Gastrocnemius medialis (tissue), 4 donors: ENCODE measurements around the gene SMARCB1.

Experiments
- CTCF ChIP-seq, 5 experiments: fragments of 450-650 bp in 3 of 5; fragments of 200-600 bp in 2 of 5; sonication (generic) in 2 of 5; IDR thresholded peaks in 4 of 5; conservative IDR thresholded peaks in 1 of 5; 1 replicate in 4 of 5; 2 replicates in 1 of 5; pipeline ENCODE4 v1.5.1; 2016 to 2019; ENCODE audit warnings: antibody characterized with exemption in 5 of 5, mild to moderate bottlenecking in 3 of 5, moderate library complexity in 3 of 5
- POLR2A ChIP-seq, 2 donors: fragments of 450-650 bp; IDR thresholded peaks; one replicate each; pipeline ENCODE4 v1.6.1; 2017; ENCODE audit warnings: antibody characterized with exemption in 2 of 2, mild to moderate bottlenecking in 2 of 2, moderate library complexity in 2 of 2

GRCh38 chr22:23818541-23818940, 31.8 kb downstream of the SMARCB1 start:
- TF ChIP-seq CTCF (IDR thresholded peaks at IDR 0.05 in 4 of 5, conservative IDR thresholded peaks at IDR 0.05 in 1 of 5) = no peak
- no peak for TF ChIP-seq POLR2A (IDR thresholded peaks at IDR 0.05)
